RWPE1 (cell line): ENCODE measurements around the gene PTER.

Experiments used
- CTCF ChIA-PET: fragments of 350-600 bp; sonication (Branson Sonifier 250); formaldehyde crosslinking; extraction: SDS; loops from one replicate; lab custom pipeline; 2021; lab: Yijun Ruan, JAX
- POLR2A ChIA-PET: fragments of 400-600 bp; formaldehyde crosslinking; extraction: SDS; loops from one replicate; lab custom pipeline; 2020; ENCODE audit warnings: antibody characterized with exemption; ENCODE audit not compliant: low non-redundant PET; lab: Yijun Ruan, JAX
- DNase-seq: peaks from one replicate; pipeline ENCODE4 v3.0.0; 2012; ENCODE audit warnings: low spot score
- H3K27ac ChIP-seq: fragments of 450-650 bp; 2 replicates; pipeline ENCODE4 v1.5.1; 2017
- CTCF ChIP-seq: fragments of 450-650 bp; conservative IDR thresholded peaks from 2 replicates; pipeline ENCODE4 v1.5.1; 2017; ENCODE audit warnings: low read depth, mild to moderate bottlenecking

The PTER gene

GRCh38 chr10:16520900-16521299 lies 84.1 kb downstream of the PTER start:
- DNase-seq: no peak
- ChIA-PET POLR2A (no interaction called here), CTCF (interaction anchor here (0.6 to 0.7 kb wide), 2 partner anchors 201 to 684 kb away, joined by 4 read pairs; no protein-coding TSS in a partner anchor)
- H3K27ac ChIP-seq: no peak overlapping the region
- TF ChIP-seq CTCF: no peak

- TF ChIP-seq CTCF: no peak
- POLR2A ChIA-PET: no interaction called here
- CTCF ChIA-PET: interaction anchor here (0.6 to 0.7 kb wide), 3 partner anchors 24 to 685 kb away, joined by 4 to 6 read pairs (median 4); no protein-coding TSS in a partner anchor
- H3K27ac ChIP-seq: no peak within 1 kb of the TSS
- no peak for DNase-seq
Observed at GRCh38 chr10:16521311-16522016, 84.7 kb downstream of the PTER start, which contains the start of gene C1QL3. C1QL3 (minus strand) TSS chr10:16521879; CDS start chr10:16521065, 814 bp downstream.

- DNase-seq: no peak
- ChIA-PET POLR2A (no interaction called here), CTCF (no interaction called here)
- no peak for TF ChIP-seq CTCF
- H3K27ac ChIP-seq: no peak overlapping the region
Observed at GRCh38 chr10:16527452-16527851, 90.6 kb downstream of the PTER start.

- POLR2A ChIA-PET: no interaction called here
- CTCF ChIA-PET: interaction anchor here (0.7 kb wide), 1 partner anchor 265 kb away, joined by 3 read pairs; no protein-coding TSS in a partner anchor
Observed at GRCh38 chr10:16529853-16530252, 93.0 kb downstream of the PTER start.

GRCh38 chr10:16536155-16536554 lies 99.3 kb downstream of the PTER start:
- ChIA-PET CTCF (interaction anchor here (1.6 kb wide), 1 partner anchor 9 kb away, joined by 4 read pairs; no protein-coding TSS in a partner anchor), POLR2A (no interaction called here)
- TF ChIP-seq CTCF: no peak

More at GRCh38 chr10:16529853-16530252, 93.0 kb downstream of the PTER start:
- no peak overlapping the region for H3K27ac ChIP-seq
- no peak for TF ChIP-seq CTCF
- no peak for DNase-seq

GRCh38 chr10:16544099-16544498 lies 107.3 kb downstream of the PTER start:
- H3K27ac ChIP-seq: no peak overlapping the region
- no peak for DNase-seq
- ChIA-PET CTCF (interaction anchor here (0.6 to 1.4 kb wide), 2 partner anchors 20 to 229 kb away, joined by 3 to 4 read pairs; no protein-coding TSS in a partner anchor), POLR2A (no interaction called here)
- no peak for TF ChIP-seq CTCF

More at GRCh38 chr10:16536155-16536554, 99.3 kb downstream of the PTER start:
- no peak for DNase-seq
- no peak overlapping the region for H3K27ac ChIP-seq
